RCC 7860 (cell line): ENCODE results near the gene APOL3.
"Not testable (repeated sequence)": the region's sequence is repeated elsewhere in the genome, so short reads cannot be mapped to it uniquely, and the experiment has no call there.

ENCODE experiments used
- DNase-seq: peaks from one replicate; pipeline ENCODE4 v3.0.0-alpha.2; 2015; ENCODE audit warnings: low spot score
- FAIRE-seq: peaks from 2 replicates; lab custom pipeline; 2012; peaks lifted over from hg19 to GRCh38; lab: Jason Lieb, UNC

The APOL3 gene

GRCh38 chr22:36193577-36193976, 33.0 kb upstream of the APOL3 start:
- FAIRE-seq (no peak), DNase-seq (no peak)

GRCh38 chr22:36193171-36193570, 32.6 kb upstream of the APOL3 start:
- no peak for FAIRE-seq
- DNase-seq = no peak

GRCh38 chr22:36192542-36192941, 32.0 kb upstream of the APOL3 start:
- no peak for FAIRE-seq
- DNase-seq = no peak

GRCh38 chr22:36191106-36191836, 30.7 kb upstream of the APOL3 start:
- FAIRE-seq (no peak), DNase-seq (no peak)

GRCh38 chr22:36187862-36188261, 27.3 kb upstream of the APOL3 start:
- DNase-seq, FAIRE-seq: not testable (repeated sequence)

GRCh38 chr22:36185828-36186624, 25.5 kb upstream of the APOL3 start:
- FAIRE-seq (no peak), DNase-seq (no peak)

- DNase-seq = no peak
- FAIRE-seq = no peak
Measured at GRCh38 chr22:36184433-36185025, 24.0 kb upstream of the APOL3 start.

GRCh38 chr22:36183446-36183845, 22.9 kb upstream of the APOL3 start:
- DNase-seq (no peak), FAIRE-seq (no peak)

GRCh38 chr22:36182857-36183256, 22.3 kb upstream of the APOL3 start:
- FAIRE-seq (no peak), DNase-seq (no peak)

GRCh38 chr22:36182056-36182455, 21.5 kb upstream of the APOL3 start:
- DNase-seq (no peak), FAIRE-seq (no peak)

- no peak for FAIRE-seq
- no peak for DNase-seq
Measured at GRCh38 chr22:36180928-36181327, 20.4 kb upstream of the APOL3 start.

- FAIRE-seq = no peak
- DNase-seq = peak; percentile 43
Measured at GRCh38 chr22:36180038-36180880, 19.7 kb upstream of the APOL3 start.

- FAIRE-seq = no peak
Measured at GRCh38 chr22:36177160-36177559, 16.6 kb upstream of the APOL3 start.

GRCh38 chr22:36175892-36176291, 15.3 kb upstream of the APOL3 start:
- FAIRE-seq = no peak

More at GRCh38 chr22:36177160-36177559, 16.6 kb upstream of the APOL3 start:
- no peak for DNase-seq

GRCh38 chr22:36171941-36172340, 11.4 kb upstream of the APOL3 start:
- DNase-seq (no peak), FAIRE-seq (no peak)

More at GRCh38 chr22:36175892-36176291, 15.3 kb upstream of the APOL3 start:
- DNase-seq = no peak

GRCh38 chr22:36166518-36167220, 6.1 kb upstream of the APOL3 start:
- no peak for DNase-seq
- no peak for FAIRE-seq

- DNase-seq (no peak), FAIRE-seq (no peak)
Measured at GRCh38 chr22:36166086-36166485, 5.5 kb upstream of the APOL3 start.

GRCh38 chr22:36165141-36165540, 4.6 kb upstream of the APOL3 start:
- FAIRE-seq (no peak), DNase-seq (no peak)

- DNase-seq (no peak), FAIRE-seq (no peak)
Measured at GRCh38 chr22:36164621-36165020, 4.1 kb upstream of the APOL3 start.

- no peak for FAIRE-seq
- no peak for DNase-seq
Measured at GRCh38 chr22:36163497-36163896, 2.9 kb upstream of the APOL3 start.
